HEK293 (cell line): ENCODE measurements around the gene RAB3IP.

Experiments
- ELK4 ChIP-seq: IDR thresholded peaks from 2 replicates; pipeline ENCODE4 v1.6.1; 2011; ENCODE audit warnings: mild to moderate bottlenecking, low read depth, low read length, borderline replicate concordance
- GLIS1 ChIP-seq: fragments of 450-650 bp; formaldehyde crosslinking; IDR thresholded peaks from 2 replicates; pipeline ENCODE4 v1.5.1; 2016; ENCODE audit warnings: missing biosample characterization, missing genetic modification characterization
- KLF1 ChIP-seq: fragments of 450-650 bp; formaldehyde crosslinking; IDR thresholded peaks from 2 replicates; pipeline ENCODE4 v1.5.1; 2016; ENCODE audit warnings: missing biosample characterization, missing genetic modification characterization
- KLF10 ChIP-seq: fragments of 450-650 bp; IDR thresholded peaks from 2 replicates; pipeline ENCODE4 v1.5.1; 2018; ENCODE audit warnings: missing biosample characterization, mild to moderate bottlenecking, missing genetic modification characterization
- KLF8 ChIP-seq: fragments of 450-650 bp; formaldehyde crosslinking; IDR thresholded peaks from 2 replicates; pipeline ENCODE4 v1.5.1; 2016; ENCODE audit warnings: missing biosample characterization, missing genetic modification characterization
- PATZ1 ChIP-seq: fragments of 450-650 bp; formaldehyde crosslinking; IDR thresholded peaks from 2 replicates; pipeline ENCODE4 v1.5.1; 2016; ENCODE audit warnings: missing biosample characterization, missing genetic modification characterization
- ZBTB10 ChIP-seq: fragments of 450-650 bp; formaldehyde crosslinking; IDR thresholded peaks from 2 replicates; pipeline ENCODE4 v1.5.1; 2016; ENCODE audit warnings: missing biosample characterization, missing genetic modification characterization
- ZBTB17 ChIP-seq: fragments of 450-650 bp; formaldehyde crosslinking; IDR thresholded peaks from 2 replicates; pipeline ENCODE4 v1.5.1; 2016; ENCODE audit warnings: missing biosample characterization, missing genetic modification characterization
- ZBTB26 ChIP-seq: fragments of 450-650 bp; formaldehyde crosslinking; optimal IDR thresholded peaks from 2 replicates; pipeline ENCODE3; 2016; ENCODE audit warnings: missing biosample characterization, mild to moderate bottlenecking, missing genetic modification characterization
- ZNF174 ChIP-seq: fragments of 450-650 bp; formaldehyde crosslinking; IDR thresholded peaks from 2 replicates; pipeline ENCODE4 v1.5.0; 2017; ENCODE audit warnings: missing biosample characterization, mild to moderate bottlenecking, missing genetic modification characterization
- ZNF248 ChIP-seq: fragments of 450-650 bp; formaldehyde crosslinking; IDR thresholded peaks from 2 replicates; pipeline ENCODE4 v1.5.1; 2017; ENCODE audit warnings: missing biosample characterization, missing genetic modification characterization
- ZNF266 ChIP-seq: fragments of 450-650 bp; formaldehyde crosslinking; IDR thresholded peaks from 2 replicates; pipeline ENCODE4 v1.5.1; 2016; ENCODE audit warnings: missing biosample characterization, missing genetic modification characterization, low read depth
- ZNF292 ChIP-seq: fragments of 450-650 bp; formaldehyde crosslinking; IDR thresholded peaks from 2 replicates; pipeline ENCODE4 v1.5.1; 2016; ENCODE audit warnings: low read depth, missing biosample characterization, missing genetic modification characterization, borderline replicate concordance
- ZNF335 ChIP-seq: fragments of 450-650 bp; formaldehyde crosslinking; conservative IDR thresholded peaks from 2 replicates; pipeline ENCODE4 v1.5.1; 2016; ENCODE audit warnings: missing biosample characterization, missing genetic modification characterization
- ZNF362 ChIP-seq: fragments of 450-650 bp; formaldehyde crosslinking; IDR thresholded peaks from 2 replicates; pipeline ENCODE4 v1.5.1; 2016; ENCODE audit warnings: missing biosample characterization, missing genetic modification characterization
- ZNF404 ChIP-seq: fragments of 450-650 bp; formaldehyde crosslinking; IDR thresholded peaks from 2 replicates; pipeline ENCODE4 v1.5.1; 2017; ENCODE audit warnings: missing biosample characterization, missing genetic modification characterization
- ZNF513 ChIP-seq: fragments of 450-650 bp; IDR thresholded peaks from 2 replicates; pipeline ENCODE4 v1.5.1; 2018; ENCODE audit warnings: missing biosample characterization, missing genetic modification characterization
- ZNF518A ChIP-seq: fragments of 450-650 bp; formaldehyde crosslinking; conservative IDR thresholded peaks from 2 replicates; pipeline ENCODE4 v1.5.1; 2016; ENCODE audit warnings: low read depth, missing biosample characterization, missing genetic modification characterization
- ZNF529 ChIP-seq: fragments of 450-650 bp; formaldehyde crosslinking; IDR thresholded peaks from 2 replicates; pipeline ENCODE4 v1.5.1; 2017; ENCODE audit warnings: missing genetic modification characterization, missing biosample characterization; ENCODE audit not compliant: insufficient replicate concordance
- ZNF629 ChIP-seq: fragments of 450-650 bp; formaldehyde crosslinking; IDR thresholded peaks from 2 replicates; pipeline ENCODE4 v1.5.1; 2017; ENCODE audit warnings: missing biosample characterization, missing genetic modification characterization
- ZNF660 ChIP-seq: fragments of 450-650 bp; IDR thresholded peaks from 2 replicates; pipeline ENCODE4 v1.5.1; 2018; ENCODE audit warnings: missing biosample characterization, mild to moderate bottlenecking, missing genetic modification characterization
- ZNF777 ChIP-seq: fragments of 450-650 bp; formaldehyde crosslinking; IDR thresholded peaks from 2 replicates; pipeline ENCODE4 v1.5.1; 2017; ENCODE audit warnings: missing biosample characterization, missing genetic modification characterization, borderline replicate concordance
- ZNF785 ChIP-seq: fragments of 450-650 bp; formaldehyde crosslinking; IDR thresholded peaks from 2 replicates; pipeline ENCODE4 v1.5.1; 2016; ENCODE audit warnings: missing biosample characterization, missing genetic modification characterization

Gene RAB3IP

GRCh38 chr12:69738351-69739286 lies at the start of gene RAB3IP (continued):
- TF ChIP-seq PATZ1 (peak; percentile 47), ZNF660 (tag by site-specific recombination) (peak; percentile 27; the same call in 1 of the 2 replicates), ZNF292 (no peak), ZBTB26 (peak; percentile 78), ZNF266 (tag by site-specific recombination) (no peak), ZNF174 (tag by site-specific recombination) (no peak), ZNF529 (tag by site-specific recombination) (no peak), ZNF777 (0 out of 2 replicates have a peak, but pooled peaks have one; percentile 17), ZBTB10 (tag by site-specific recombination) (no peak), ZNF518A (tag by site-specific recombination) (peak; percentile 43; the same call in 1 of the 2 replicates), KLF10 (tag by site-specific recombination) (peak; percentile 96), ZNF248 (tag by site-specific recombination) (no peak), ZNF335 (tag by site-specific recombination) (peak; percentile 65), ZNF404 (tag by site-specific recombination) (no peak), ZNF513 (no peak), KLF1 (tag by site-specific recombination) (0 out of 2 replicates have a peak, but pooled peaks have one; percentile 28), GLIS1 (tag by site-specific recombination) (peak; percentile 56; the same call in 1 of the 2 replicates), ZNF629 (tag by site-specific recombination) (no peak), ZNF785 (tag by site-specific recombination) (no peak), ZNF362 (tag by site-specific recombination) (no peak), ZBTB17 (tag by site-specific recombination) (peak; percentile 90), KLF8 (tag by site-specific recombination) (peak; percentile 54), ELK4 (no peak)
